SIG-M5 (cell line): Measurements from ENCODE around the gene CNIH4.
A peak's percentile ranks its signal among the peaks of the same experiment; 100 is the strongest.
"Not testable (repeated sequence)": the region's sequence is repeated elsewhere in the genome, so short reads cannot be mapped to it uniquely, and the experiment has no call there.

ENCODE experiments used
- DNase-seq: peaks from one replicate; lab custom pipeline; 2025; lab: John Stamatoyannopoulos, UW

CNIH4 gene

DNA sequence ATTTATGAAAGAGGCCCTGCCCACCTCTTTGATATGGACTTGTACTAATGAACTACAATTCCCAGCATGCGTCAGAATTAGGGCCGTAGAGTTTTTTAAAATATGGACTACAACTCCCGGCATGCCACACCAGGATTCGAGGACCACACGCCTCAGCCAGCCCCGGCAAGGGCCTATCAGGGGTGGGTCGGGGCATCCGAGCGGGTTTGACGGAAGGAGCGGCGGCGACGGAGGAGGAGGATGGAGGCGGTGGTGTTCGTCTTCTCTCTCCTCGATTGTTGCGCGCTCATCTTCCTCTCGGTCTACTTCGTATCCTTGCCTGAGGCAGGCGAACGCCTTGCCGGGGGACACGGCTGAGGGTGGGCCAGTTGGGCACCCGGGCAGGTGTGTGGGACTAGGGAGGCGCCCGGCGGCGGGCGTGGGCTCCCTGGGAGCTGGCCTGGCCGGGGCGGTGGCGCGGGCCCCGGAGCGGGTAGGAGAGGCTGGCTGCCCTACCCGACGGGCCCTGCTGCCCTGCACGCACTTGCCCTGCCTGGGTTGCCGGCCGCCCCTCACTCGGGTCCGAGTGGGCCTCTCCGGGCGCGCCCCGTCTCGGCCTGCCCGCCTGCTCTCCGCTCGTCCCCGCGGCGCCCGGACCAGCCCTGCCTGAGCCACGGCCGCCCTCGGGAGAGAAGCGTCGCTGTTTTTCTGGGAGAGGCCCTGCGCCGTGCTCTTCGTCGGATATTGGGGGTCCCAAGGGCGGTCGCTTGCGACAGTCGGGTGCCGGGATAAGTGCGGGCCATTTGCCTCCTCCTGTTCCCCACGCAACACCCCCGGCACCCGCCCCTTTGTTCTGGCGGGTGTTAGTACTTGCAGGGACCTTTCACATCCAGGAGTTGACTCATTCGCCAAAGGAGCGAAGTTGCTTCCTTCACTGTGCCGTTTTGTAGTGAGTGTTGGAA is at the start of gene CNIH4:
TSS of gene CNIH4 (plus strand) at position 195 of the 941 bp plus-strand sequence. CDS start at position 241, 46 bp downstream.
- peak; percentile 94 for DNase-seq

DNA sequence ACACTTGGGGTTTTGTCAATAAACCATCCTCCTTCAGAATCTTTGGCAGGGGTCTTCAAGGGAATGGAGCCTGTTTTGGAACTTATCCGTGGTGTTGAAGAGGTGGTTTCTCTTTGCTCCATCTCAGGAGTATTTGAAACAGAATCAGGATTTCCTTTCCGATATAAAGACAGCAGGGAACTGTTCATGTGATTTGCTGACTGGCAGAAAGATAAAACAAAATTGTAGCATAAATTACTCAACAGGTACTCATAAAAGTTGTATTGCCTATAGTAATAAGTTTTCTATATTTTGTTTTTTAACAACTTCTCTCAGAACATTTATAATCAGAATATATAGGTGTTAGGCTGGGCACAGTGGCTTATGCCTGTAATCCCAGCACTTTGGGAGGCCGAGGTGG is 48.6 kb upstream of the CNIH4 start:
- no peak for DNase-seq

DNA sequence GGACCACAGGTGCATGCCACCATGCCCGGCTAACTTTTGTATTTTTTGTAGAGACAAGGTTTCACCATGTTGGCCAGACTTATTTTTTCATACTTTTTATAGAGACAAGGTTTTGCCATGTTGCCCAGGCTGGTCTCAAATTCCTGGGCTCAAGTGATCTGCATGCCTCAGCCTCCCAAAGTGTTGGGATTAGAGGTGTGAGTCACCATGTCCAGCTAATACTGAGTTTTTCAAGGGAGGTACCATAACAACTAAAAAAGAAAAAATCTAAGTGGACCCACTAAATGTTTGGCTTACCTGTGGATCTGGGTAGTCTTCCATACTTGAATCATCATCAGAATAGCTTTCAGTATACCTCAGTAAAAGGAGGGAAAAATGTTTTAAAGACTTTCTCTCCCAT is 45.2 kb upstream of the CNIH4 start:
- DNase-seq = not testable (repeated sequence)

DNA sequence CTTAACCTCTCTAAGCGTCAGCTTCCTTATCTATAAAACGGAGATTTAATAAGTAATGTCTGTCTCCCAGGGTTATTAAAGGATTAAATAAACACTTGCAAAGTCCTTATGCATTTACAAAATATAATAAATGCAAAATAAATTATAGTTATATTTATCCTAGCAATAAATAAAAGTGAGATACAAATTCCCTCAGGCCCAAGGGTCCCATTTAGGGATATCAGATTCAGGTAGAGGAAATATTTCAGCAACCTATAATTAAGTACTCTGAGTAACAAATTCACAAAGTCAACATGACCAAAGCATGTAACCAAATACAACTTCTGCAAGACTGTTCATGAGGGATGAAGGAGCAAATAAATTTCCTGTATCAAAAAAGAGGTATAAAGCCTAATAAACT is 44.7 kb upstream of the CNIH4 start:
- no peak for DNase-seq

DNA sequence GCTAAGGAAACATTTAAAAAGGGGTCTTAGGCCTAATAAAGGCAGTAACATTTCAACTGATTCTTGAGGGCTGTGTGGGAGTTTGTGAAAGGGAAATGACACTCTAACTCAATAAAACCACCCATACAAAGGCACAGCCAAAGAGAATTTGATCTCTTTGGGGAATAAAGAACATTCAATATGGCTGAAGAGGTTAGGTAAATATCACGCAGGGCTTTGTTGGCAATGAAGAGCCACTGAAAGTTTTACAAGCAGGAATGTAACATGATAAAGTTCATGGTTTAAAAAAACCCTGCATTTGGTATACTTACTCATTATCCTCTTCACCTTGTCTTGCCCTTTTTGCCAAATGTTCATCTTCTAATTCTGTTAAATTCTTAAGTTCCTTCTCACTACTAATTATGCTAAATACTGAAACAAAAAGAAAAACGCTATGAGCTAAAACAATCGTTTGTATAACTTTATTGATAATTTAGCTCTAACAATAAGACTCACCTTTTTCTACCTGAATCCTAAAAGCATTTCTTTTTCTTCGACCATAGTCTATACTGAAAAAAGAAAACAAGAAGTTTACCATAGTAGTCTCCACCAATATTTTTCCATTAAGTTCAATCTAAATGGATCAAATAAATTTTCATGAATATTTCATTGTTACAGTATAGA is 39.2 kb upstream of the CNIH4 start:
- no peak for DNase-seq

DNA sequence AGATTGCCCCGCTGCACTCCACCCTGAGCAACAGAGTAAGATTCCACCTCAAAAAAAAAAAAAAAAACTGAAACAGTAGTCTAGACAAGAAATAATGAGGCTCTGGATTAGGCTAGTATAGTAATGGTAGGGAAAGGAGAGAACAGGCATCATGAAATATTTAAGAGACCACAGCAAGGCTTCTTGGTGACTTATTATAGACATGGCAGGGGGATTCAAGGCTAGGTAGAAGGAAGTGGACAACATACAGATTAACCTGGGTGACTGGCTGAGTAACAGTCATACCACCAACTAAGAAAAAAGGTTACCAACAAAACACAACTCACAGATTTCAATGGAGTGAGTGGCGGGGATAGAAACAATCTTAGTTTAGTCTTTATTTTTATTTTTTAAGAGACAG is 35.0 kb upstream of the CNIH4 start:
- no peak for DNase-seq

DNA sequence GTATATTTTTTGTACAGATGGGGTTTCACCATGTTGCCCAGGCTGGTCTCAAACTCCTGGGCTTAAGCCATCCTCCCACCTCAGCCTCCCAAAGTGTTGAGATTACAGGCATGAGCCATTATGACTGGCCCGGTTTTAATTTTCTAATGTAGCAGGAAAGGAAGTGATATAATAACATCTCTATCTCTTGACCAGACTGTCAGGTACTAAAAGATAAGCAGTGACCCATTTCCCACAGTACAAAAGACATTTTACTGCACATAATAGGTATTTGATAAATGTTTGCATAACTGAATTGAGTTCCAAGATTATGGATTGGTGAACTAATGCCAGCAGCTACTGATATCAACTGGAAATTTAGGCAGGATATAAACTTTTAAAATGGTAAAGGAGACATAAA is 30.7 kb upstream of the CNIH4 start:
- no peak for DNase-seq

DNA sequence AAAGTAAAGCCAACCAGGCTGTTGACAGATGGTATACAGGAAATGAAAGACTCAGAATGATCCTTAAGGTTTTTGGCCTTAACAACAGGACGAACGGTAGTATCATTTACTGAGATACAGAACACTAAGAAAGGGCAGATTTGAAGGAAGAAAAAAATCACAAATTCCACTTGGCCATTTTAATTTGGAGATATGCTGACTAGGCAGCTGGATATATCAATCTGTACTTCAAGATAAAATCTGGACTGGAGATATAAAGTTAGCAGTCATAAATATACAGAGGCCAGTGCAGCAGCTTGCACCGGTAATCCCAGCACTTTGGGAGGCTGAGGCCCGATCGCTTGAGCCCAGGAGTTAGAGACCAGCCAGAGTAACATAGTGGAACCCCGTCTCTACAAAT is 28.0 kb upstream of the CNIH4 start:
- no peak for DNase-seq

DNA sequence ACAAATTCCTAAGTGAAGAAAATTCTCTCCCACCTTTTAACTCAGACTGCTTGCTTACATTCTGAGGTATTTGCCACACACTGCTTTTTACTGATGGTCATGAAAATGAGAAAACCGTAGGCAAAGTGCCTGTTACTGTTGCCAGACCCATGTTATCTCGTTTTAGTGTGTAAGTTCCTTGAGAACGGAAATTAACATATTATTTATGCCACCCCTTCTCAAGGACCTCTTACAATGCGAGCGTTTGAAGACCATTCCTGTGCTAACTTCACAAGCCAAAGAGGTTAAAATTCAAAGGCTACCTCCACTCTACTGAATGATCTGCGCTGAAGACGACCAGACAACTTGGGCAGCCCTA is 27.2 kb upstream of the CNIH4 start:
- no peak for DNase-seq

DNA sequence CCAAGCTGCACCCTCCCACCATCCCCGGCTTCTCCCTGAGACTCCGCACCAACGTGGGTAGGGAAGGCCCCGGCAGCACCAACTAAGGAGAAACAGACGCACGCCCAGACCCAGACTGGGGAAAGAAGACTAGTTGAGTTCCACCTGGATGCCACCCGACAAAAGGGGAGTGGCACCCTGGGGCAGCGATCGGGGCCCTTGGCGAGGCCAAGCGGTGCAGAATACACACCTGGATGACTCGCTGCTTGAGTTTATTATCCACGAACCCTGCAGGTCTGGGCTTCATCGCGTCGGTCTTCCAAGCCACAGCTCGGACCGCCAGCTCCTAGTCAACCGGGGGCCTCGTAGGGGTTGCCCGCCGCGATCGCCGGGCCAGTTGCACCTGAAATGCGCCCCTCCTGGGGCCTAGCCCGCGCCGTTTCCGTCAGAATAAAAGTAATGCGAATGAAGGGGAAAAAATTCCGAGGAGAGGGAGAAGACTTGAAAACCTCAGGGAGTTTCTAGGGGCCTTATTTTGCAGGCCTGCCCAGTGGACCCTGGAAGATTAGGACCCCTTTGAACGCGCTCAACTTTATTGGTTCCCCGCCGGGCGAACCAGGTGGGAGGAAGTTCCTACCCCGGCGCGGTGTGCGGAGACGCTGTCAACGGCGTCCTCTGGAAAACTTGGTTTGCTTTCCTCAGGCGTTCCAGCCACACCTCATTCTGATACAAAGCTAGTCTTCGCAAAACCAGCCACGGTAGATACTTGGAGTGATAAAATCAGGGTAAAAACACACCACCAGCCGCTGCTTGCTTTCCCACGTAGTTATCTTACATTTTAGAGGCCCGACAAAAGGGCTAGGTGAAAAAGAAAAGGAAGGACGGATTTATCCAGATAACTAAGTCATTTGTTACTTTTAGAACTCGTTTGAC is 26.6 kb upstream of the CNIH4 start, which contains the start of gene NVL:
TSS of gene NVL (minus strand) at position 331 of the 912 bp plus-strand sequence. CDS start at position 286, 45 bp downstream.
- DNase-seq = peak; percentile 79

DNA sequence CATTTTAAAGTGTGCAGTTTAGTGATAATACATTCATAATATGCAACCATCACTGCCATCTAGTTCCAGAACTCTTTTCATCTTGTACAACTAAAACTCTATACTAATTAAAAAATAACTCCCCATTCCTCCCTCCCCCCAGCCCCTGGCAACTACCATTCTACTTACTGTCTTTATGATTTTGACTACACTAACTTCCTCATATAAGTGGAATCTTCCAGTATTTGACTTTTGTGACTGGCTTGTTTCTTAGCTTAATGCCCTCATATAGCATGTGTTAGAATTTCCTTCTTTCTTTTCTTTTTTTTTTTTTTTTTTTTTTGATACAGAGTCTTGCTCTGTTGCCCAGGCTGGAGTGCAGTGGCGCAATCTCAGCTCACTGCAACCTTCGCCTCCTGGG is 25.4 kb upstream of the CNIH4 start:
- DNase-seq = no peak

DNA sequence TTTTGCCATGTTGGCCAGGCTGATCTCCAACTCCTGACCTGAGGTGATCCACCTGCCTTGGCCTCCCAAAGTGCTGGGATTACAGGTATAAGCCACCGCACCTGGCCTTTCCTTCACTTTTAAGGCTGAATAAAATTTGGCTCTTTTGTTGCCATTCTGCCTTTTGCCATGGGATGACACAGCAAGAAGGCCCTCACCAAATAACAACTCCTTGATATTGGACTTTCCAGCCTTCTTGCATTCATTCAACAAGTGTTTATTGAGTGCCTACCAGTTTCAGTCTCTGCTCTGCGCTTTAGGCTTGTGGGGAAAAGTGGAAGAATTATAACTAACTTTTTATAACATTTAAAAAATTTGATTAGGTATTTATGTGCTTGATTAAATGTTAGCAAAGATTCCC is 24.9 kb upstream of the CNIH4 start:
- DNase-seq = no peak

DNA sequence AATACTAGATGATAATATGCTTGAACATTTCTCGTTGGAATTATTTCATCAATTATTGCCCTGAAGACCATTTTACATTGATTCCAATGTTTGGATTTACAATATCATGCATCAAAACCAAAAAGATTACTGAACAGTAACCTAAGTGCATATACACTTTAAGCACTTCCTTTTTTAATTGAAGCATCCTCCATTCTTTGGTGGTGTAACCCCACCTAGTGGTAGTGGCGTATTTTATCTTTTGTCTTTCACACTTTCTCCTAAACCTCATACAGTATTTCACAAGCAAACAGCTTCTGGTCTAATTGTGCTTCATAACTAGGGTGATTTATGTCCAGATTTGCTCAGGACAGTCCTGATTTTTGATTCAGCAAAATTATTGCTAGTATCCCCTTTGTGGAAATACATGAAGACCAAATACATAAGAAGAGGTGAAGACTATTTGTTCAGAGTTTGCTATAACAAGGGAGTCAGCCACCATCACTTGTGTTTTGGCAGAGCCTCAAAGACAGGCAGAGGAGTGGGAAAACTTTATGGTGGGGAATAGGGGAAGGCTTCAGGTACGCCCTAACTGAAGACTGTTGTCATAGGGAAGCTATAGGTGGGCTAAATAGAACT is 23.3 kb upstream of the CNIH4 start:
- DNase-seq = peak; percentile 49

DNA sequence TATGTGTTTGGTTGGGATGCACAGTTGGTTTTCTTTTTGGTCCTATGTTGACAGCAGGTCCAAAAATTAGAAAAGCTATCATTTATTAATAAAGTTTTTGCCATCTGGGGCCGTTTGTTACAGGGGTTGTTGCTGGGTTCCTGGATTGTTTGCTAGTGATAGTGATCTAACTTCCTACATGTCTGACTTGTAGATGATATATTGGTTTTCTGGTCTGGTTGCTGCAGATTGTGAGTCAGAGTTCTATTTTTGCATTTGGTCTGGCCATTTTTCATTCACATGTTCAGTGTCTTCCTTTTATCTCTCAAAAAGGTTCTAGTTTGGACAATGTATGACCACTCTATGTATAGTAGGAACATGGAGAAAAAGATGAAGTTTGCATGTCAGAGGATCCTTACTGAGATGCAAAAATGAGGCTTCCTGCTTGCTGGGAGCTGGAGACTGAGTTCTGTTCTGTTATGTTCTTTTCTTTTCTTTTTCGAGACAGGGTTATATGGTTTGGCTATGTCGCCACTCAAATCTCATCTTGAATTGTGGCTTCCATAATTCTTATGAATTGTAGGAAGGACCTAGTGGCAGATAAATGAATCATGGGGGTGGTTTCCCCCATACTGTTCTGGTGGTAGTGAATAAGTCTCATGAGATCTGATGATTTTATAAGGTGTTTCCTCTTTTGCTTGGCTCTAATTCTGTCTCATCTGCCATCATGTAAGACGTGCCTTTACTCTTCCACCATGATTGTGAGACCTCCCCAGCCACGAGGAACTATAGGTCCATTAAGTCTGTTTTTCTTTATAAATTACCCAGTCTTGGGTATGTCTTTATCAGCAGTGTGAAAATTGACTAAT is 22.5 kb upstream of the CNIH4 start:
- DNase-seq = peak; percentile 60

DNA sequence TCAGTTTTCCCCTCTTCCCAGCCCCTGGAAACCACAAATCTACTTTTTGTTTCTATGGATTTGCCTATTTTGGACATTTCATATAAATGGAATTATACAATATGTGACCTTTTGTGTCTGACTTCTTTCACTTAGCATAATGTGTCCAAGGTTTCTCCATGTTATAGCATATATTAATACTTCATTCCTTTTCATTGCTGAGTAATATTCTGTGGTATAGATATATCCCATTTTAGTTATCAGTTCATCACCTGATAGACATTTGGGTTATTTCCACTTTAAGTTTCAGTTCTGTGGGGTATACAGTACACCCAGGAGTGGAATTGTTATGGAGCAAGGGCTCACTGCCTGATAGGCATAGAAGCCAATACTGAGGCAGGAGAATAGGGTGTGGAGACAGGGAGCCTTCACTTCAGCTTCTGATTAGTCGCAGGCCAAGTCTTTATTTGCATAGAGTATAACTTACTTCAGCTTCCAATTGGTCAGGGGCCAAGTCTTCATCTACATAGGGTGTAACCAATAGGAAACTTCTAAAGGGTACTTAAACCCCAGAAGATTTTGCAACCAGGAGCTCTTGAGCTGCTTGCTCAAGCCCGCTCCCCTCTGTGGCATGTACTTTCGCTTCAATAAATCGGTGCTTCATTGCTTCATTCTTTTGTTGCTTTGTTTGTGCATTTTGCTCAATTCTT is 18.4 kb upstream of the CNIH4 start:
- peak; percentile 97 for DNase-seq

DNA sequence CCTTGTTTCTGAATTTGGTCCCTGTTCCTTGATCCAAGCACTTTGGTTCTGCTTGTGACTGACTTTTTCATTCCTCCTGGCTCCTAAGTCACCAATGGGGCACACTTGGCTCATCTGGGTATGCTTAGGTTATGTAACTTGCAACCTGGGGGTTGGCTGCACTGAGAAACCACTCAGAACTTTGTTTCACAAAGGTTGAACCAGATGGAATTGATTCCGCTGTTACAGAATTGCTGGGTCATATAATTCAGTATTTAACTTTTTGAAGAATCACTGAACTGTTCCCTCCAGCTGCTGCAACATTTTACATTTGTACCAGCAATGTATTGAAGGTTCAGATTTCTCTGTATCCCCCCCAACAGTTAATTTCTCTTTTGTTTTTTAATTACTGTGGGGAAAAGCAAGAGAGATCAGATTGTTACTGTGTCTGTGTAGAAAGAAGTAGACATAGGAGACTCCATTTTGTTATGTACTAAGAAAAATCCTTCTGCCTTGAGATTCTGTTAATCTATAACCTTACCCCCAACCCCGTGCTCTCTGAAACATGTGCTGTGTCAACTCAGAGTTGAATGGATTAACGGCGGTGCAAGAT is 17.1 kb upstream of the CNIH4 start:
- no peak for DNase-seq

DNA sequence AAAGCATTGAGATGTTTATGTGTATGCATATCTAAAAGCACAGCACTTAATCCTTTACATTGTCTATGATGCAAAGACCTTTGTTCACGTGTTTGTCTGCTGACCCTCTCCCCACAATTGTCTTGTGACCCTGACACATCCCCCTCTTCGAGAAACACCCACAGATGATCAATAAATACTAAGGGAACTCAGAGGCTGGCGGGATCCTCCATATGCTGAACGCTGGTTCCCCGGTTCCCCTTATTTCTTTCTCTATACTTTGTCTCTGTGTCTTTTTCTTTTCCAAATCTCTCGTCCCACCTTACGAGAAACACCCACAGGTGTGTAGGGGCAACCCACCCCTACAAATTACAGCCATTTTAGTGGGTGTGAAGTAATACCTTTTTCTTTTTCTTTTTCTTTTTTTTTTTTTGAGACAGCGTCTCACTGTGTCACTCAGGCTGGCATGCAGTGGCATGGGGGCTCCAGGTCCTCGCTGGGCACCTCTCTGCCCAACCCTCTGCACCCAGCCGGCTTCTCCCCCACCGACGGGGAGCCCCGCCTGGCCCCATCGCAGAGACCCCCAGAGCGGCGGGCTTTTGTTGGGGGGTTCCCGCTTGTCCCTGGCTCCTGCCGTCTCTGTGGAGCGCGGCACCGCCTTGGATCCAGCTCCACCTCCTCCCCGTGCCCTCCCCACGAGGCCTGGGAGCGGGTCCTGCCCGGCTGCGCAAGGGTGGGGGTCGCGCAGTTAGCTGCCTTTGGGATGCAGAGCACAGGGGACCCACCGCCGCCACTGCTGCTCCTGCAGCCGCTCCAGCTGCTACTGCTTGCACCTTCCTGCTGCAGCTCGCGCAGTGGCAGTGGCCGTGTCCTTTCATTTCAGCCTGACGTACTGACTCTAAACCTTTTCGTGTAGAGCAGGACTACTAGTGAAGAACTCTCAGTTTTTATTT is 16.0 kb upstream of the CNIH4 start:
- DNase-seq = not testable (repeated sequence)

DNA sequence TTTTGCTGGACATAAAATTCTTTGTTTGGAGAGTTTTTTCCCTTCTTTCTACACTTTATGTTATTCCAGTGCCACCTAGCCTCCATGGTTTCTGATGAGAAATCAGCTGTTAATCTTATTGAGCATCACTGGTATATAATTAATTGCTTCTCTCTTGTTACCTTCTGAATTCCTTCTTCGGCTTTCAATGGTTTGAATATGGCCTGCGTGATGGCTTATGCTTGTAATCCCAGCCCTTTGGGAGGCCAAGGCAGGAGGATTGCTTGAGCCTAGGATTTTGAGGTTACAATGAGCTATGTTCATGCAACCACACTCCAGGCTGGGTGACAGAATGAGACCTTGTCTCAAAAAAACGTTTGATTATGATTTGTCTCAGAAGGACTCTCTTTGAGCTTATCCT is 13.0 kb upstream of the CNIH4 start:
- DNase-seq = no peak

DNA sequence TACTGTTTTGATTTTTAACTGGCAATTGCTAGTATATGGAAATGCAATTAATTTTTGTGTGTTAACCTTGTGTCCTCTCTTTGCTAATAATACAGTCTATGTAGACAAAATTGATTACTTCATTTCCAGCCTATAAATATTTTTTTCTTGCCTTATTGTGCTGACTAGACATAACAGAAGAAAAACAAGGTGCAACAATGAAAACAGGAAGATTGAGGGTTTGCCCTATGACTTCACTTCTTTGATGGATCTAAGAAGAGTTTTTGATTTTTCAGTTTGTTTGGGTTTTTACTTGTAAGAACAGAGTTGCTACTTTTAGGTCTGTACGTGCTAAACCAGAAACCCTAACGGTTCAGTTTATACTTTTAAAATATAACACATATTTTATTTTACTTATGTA is 8.5 kb upstream of the CNIH4 start:
- no peak for DNase-seq
